Tibial artery (tissue), 4 donors: Measurements from ENCODE around the gene ANKAR.
"Not testable (repeated sequence)": the region's sequence is repeated elsewhere in the genome, so short reads cannot be mapped to it uniquely, and the experiment has no call there.

Experiments used
- DNase-seq, 2 donors: peaks; one replicate each; pipeline ENCODE4 v3.0.0-alpha.2; 2019
- H3K27ac ChIP-seq, 2 donors: fragments of 200-600 bp; sonication (generic) in 1 of 2; 1 replicate in 1 of 2; 2 replicates in 1 of 2; pipeline ENCODE4 v1.5.1; 2018 to 2019; ENCODE audit warnings: mild to moderate bottlenecking in 1 of 2
- H3K27me3 ChIP-seq, 2 donors: fragments of 200-600 bp; sonication (generic) in 1 of 2; one replicate each; pipeline versions ENCODE4 v1.5.1 to v1.6.0; 2016 to 2019
- H3K36me3 ChIP-seq, 3 donors: fragments of 200-600 bp; sonication (generic) in 2 of 3; one replicate each; pipeline ENCODE4 v1.5.1; 2016 to 2019; ENCODE audit warnings: mild to moderate bottlenecking in 2 of 3
- H3K4me1 ChIP-seq, 4 donors: fragments of 200-600 bp; sonication (generic) in 2 of 4; 1 replicate in 3 of 4; 2 replicates in 1 of 4; pipeline ENCODE4 v1.5.1; 2016 to 2019
- H3K4me3 ChIP-seq, 2 donors: fragments of 200-600 bp; sonication (generic) in 1 of 2; 1 replicate in 1 of 2; 2 replicates in 1 of 2; pipeline ENCODE4 v1.5.1; 2018 to 2019; ENCODE audit warnings: mild to moderate bottlenecking in 2 of 2
- H3K9me3 ChIP-seq, 3 donors: fragments of 200-600 bp; sonication (generic) in 1 of 3; one replicate each; pipeline ENCODE4 v1.5.1; 2016 to 2019
- intact Hi-C: fragments of 100-400 bp; cut with DNase I; formaldehyde crosslinking; loops from one replicate; pipeline ENCODE4 v1.15.0; 2023; ENCODE audit warnings: low total_unique reads
- TF ChIP-seq, protein P1 (sequence below), 2 experiments: fragments of 200-600 bp in 1 of 2; fragments of 450-650 bp in 1 of 2; IDR thresholded peaks; one replicate each; pipeline ENCODE4 v1.5.1; 2017 to 2019; ENCODE audit warnings: antibody characterized with exemption in 2 of 2, mild to moderate bottlenecking in 1 of 2, moderate library complexity in 1 of 2

The ANKAR gene

DNA sequence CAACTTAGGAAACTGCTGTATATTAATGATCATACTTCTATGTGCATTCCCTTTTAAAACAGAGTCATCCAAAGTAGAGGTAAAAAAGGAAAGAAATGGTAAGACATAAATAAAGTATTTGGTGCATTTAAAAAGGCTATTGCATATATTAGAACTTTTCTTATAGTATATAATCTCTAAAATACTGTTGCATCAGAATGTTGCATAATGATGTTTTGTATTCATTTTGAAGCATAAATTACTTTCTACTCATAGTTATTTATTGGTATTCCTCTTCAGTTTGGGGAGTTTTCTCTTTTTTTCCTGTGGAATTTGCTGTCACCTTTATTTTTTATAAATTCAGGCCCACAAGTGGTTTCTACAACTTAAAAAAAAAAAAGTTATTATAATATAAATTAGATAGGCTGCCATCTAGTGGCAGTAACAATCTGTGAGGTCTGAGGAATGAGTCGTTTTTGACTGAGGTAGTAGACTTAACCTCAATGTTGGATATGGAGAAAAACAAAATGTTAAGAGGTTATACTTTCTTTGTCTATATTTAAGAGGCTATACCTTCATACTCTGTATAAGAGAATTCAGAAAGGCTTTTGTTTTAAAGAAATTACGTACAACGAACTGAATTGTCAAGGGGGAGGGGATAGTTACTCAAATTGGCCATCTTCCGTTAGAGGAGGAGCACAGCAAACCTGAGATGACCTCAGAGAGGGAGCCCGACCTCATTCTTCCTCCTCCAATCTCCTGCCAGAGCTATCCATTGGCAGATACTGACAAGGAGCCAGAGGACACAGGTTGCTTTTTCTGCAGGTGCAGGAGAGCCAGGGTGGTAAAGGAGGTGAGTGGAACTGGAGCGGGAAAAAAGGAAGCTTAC is 23.8 kb downstream of the ANKAR start:
- H3K4me1 ChIP-seq, result no peaks in the 10 kb centered on the region
- H3K36me3 ChIP-seq, result no peaks in the 10 kb centered on the region
- H3K4me3 ChIP-seq, result no peak overlapping the region
- DNase-seq, result peak in 1 of 2 donors; percentile 36
- H3K27me3 ChIP-seq, result no peaks in the 10 kb centered on the region
- no peaks in the 10 kb centered on the region for H3K9me3 ChIP-seq
- H3K27ac ChIP-seq, result peak overlapping the region in 1 of 2 donors; percentile 3
- intact Hi-C loops, result loop anchor here (5.0 kb wide), 1 partner anchor 36 kb away; the partner anchor contains the start of gene ASNSD1
- TF ChIP-seq, protein P1, sequence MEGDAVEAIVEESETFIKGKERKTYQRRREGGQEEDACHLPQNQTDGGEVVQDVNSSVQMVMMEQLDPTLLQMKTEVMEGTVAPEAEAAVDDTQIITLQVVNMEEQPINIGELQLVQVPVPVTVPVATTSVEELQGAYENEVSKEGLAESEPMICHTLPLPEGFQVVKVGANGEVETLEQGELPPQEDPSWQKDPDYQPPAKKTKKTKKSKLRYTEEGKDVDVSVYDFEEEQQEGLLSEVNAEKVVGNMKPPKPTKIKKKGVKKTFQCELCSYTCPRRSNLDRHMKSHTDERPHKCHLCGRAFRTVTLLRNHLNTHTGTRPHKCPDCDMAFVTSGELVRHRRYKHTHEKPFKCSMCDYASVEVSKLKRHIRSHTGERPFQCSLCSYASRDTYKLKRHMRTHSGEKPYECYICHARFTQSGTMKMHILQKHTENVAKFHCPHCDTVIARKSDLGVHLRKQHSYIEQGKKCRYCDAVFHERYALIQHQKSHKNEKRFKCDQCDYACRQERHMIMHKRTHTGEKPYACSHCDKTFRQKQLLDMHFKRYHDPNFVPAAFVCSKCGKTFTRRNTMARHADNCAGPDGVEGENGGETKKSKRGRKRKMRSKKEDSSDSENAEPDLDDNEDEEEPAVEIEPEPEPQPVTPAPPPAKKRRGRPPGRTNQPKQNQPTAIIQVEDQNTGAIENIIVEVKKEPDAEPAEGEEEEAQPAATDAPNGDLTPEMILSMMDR (IDR thresholded peaks at IDR 0.05), result peak; percentile 49 to 64

DNA sequence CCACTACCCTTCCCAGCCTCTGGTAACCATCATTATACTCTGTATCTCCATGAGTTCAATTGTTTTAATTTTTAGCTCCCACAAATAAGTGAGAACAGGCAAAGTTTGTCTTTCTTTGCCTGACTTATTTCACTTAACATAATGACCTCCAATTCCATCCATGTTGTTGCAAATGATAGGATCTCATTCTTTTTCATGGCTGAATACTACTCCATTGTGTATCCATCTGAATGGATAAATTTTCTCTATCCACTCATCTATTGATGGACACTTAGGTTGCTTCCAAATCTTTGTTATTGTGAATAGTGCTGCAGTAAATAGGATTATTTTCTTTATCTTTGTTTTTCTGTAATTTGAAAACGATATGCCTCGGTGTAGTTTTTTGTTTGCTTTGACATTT is 26.2 kb downstream of the ANKAR start:
- H3K27me3 ChIP-seq, result no peaks in the 10 kb centered on the region
- TF ChIP-seq, protein P1 (IDR thresholded peaks at IDR 0.05), result no peak
- peaks cover 0 to 4% (median 0%) of the 10 kb centered on the region in 3 donors for H3K36me3 ChIP-seq
- no peak for DNase-seq
- no peaks in the 10 kb centered on the region for H3K4me1 ChIP-seq
- intact Hi-C loops, result no loop called here
- H3K9me3 ChIP-seq, result no peaks in the 10 kb centered on the region
- no peak overlapping the region for H3K4me3 ChIP-seq
- no peak overlapping the region for H3K27ac ChIP-seq

DNA sequence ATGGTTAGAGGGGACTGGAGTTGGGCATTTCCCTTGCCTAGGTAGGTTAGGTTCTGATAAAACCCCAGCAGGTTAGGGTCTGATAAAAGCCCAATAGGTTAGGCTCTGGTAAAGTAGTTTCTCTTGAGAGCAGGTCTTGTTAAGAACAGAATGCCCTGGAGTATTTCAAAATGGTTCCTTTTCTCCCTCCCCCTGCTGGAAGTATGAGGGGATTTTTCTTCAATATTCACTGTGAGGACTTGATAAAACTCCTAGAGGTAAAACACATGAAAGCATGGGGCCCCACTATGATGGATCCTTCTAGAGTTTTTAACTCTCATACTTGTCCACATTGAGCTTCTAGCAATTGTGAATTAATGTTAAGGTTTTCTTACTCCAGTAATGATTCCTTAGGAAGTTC is 27.6 kb downstream of the ANKAR start:
- no peak overlapping the region for H3K4me3 ChIP-seq
- peaks cover 0 to 6% (median 4%) of the 10 kb centered on the region in 3 donors for H3K36me3 ChIP-seq
- TF ChIP-seq, protein P1 (IDR thresholded peaks at IDR 0.05), result no peak
- H3K9me3 ChIP-seq, result no peaks in the 10 kb centered on the region
- intact Hi-C loops, result no loop called here
- no peak for DNase-seq
- no peaks in the 10 kb centered on the region for H3K4me1 ChIP-seq
- no peak overlapping the region for H3K27ac ChIP-seq
- no peaks in the 10 kb centered on the region for H3K27me3 ChIP-seq

GRCh38 chr2:189709501-189710221 is 35.2 kb downstream of the ANKAR start:
- no peak for DNase-seq
- no peaks in the 10 kb centered on the region for H3K27me3 ChIP-seq
- intact Hi-C loops, result no loop called here
- TF ChIP-seq, protein P1 (IDR thresholded peaks at IDR 0.05), result no peak
- H3K36me3 ChIP-seq, result peaks cover 8 to 21% (median 16%) of the 10 kb centered on the region in 3 donors
- H3K27ac ChIP-seq, result no peak overlapping the region
- no peaks in the 10 kb centered on the region for H3K9me3 ChIP-seq
- H3K4me1 ChIP-seq, result no peaks in the 10 kb centered on the region
- H3K4me3 ChIP-seq, result no peak overlapping the region

- H3K4me1 ChIP-seq, H3K9me3 ChIP-seq, H3K4me3 ChIP-seq, intact Hi-C loops, DNase-seq, H3K27ac ChIP-seq, H3K36me3 ChIP-seq, H3K27me3 ChIP-seq: not testable (repeated sequence)
These were observed 43.1 kb downstream of the ANKAR start for GRCh38 chr2:189717593-189717992.

- intact Hi-C loops, result no loop called here
- TF ChIP-seq, protein P1 (IDR thresholded peaks at IDR 0.05), result no peak
These were observed 45.1 kb downstream of the ANKAR start for GRCh38 chr2:189719571-189719970.

More at GRCh38 chr2:189719571-189719970, 45.1 kb downstream of the ANKAR start:
- no peak for DNase-seq
- Histone ChIP-seq H3K9me3 (no peaks in the 10 kb centered on the region), H3K36me3 (peaks cover 0 to 3% (median 0%) of the 10 kb centered on the region in 3 donors), H3K4me1 (no peaks in the 10 kb centered on the region), H3K27ac (no peak overlapping the region), H3K4me3 (no peak overlapping the region), H3K27me3 (no peaks in the 10 kb centered on the region)
